ENCODE results near the gene ZNF563. TPM values are rescaled to one million over a fixed set of nuclear protein-coding genes. Genes with fewer than 3 reads are reported as not detected.

The ZNF563 gene
- total RNA-seq, 1 experiment from 2014 or later: 1.9 TPM

DNA sequence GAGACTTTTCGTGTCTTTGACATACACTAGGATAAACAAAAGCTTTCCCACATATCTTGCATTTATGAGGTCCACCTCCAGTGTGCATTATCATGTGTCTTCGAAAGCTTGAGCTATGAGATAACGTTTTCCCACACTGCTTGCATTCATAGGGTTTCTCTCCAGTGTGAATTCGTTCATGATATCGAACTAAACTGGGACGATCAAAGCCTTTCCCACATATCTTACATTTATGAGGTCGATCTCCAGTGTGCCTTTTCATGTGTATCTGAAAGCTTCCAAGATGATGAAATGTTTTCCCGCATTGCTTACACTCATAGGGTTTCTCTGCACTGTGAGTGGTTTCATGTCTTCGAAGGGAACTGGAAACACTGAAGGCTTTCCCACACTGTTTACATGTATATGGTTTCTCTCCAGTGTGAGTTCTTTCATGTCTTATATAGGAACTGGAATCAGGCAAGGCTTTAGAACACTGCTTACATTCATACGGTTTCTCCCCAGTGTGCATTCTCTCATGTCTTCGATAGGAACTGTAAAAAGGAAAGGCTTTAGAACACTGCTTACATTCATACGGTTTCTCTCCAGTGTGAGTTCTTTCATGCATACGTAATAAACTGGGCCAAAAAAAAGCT lies 14.5 kb downstream of the ZNF563 start:
- H3K14ac ChIP-seq (ENCODE audit: insufficient read depth, low read length): no peak overlapping the region
- no peak overlapping the region for H3K18ac ChIP-seq (ENCODE audit: insufficient read length, low read depth, low read length)
- TF ChIP-seq, protein P1, sequence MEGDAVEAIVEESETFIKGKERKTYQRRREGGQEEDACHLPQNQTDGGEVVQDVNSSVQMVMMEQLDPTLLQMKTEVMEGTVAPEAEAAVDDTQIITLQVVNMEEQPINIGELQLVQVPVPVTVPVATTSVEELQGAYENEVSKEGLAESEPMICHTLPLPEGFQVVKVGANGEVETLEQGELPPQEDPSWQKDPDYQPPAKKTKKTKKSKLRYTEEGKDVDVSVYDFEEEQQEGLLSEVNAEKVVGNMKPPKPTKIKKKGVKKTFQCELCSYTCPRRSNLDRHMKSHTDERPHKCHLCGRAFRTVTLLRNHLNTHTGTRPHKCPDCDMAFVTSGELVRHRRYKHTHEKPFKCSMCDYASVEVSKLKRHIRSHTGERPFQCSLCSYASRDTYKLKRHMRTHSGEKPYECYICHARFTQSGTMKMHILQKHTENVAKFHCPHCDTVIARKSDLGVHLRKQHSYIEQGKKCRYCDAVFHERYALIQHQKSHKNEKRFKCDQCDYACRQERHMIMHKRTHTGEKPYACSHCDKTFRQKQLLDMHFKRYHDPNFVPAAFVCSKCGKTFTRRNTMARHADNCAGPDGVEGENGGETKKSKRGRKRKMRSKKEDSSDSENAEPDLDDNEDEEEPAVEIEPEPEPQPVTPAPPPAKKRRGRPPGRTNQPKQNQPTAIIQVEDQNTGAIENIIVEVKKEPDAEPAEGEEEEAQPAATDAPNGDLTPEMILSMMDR (conservative IDR thresholded peaks at IDR 0.05): no peak

More for the DNA sequence above, 14.5 kb downstream of the ZNF563 start:
- H3K9ac ChIP-seq (ENCODE audit: extremely low read depth, insufficient read length, low read length): no peak overlapping the region
- H4K91ac ChIP-seq (ENCODE audit: insufficient read length, low read depth, low read length): no peak overlapping the region
- H3K27ac Mint-ChIP-seq: no peak overlapping the region
- no peak overlapping the region for H3K4me2 ChIP-seq (ENCODE audit: insufficient read depth, insufficient read length, low read length)
- no peaks in the 10 kb centered on the region for H3K79me2 ChIP-seq (ENCODE audit: insufficient read depth, low read length)
- no peaks in the 10 kb centered on the region for H3K23me2 ChIP-seq (ENCODE audit: insufficient read length, low read depth, low read length, poor library complexity, severe bottlenecking)
- H4K5ac ChIP-seq (ENCODE audit: insufficient read length, low read depth, low read length): no peak overlapping the region
- H2BK12ac ChIP-seq (ENCODE audit: insufficient read length, low read depth, low read length): no peak overlapping the region
- H3K4me1 ChIP-seq (ENCODE audit: insufficient read depth, low read length): no peaks in the 10 kb centered on the region
- H3K9me3 ChIP-seq (ENCODE audit: control insufficient read depth, low read depth, low read length): peaks cover 30% of the 10 kb centered on the region
- no peak overlapping the region for H2BK15ac ChIP-seq (ENCODE audit: low read depth, low read length)
- no peak overlapping the region for H4K8ac ChIP-seq (replicated peaks; ENCODE audit: insufficient read length, low read depth, low read length)
- no peak overlapping the region for H2AFZ ChIP-seq (ENCODE audit: low read length)
- H3K79me1 ChIP-seq (ENCODE audit: insufficient read depth, low read depth, low read length, poor library complexity, severe bottlenecking): no peaks in the 10 kb centered on the region
- H3K23ac ChIP-seq (ENCODE audit: insufficient read length, low read depth, low read length): no peak overlapping the region
- no peaks in the 10 kb centered on the region for H3K27me3 Mint-ChIP-seq (ENCODE audit: low read depth)
- H3K27me3 ChIP-seq (ENCODE audit: insufficient read depth, low read length): no peaks in the 10 kb centered on the region
- H3K9me3 Mint-ChIP-seq: peaks cover 75 to 76% of the 10 kb centered on the region in 2 experiments
- H2AK5ac ChIP-seq (ENCODE audit: insufficient read length, low read length): no peak overlapping the region
- H2BK20ac ChIP-seq (ENCODE audit: low read depth, low read length, poor library complexity, severe bottlenecking): no peak overlapping the region
- H3K36me3 Mint-ChIP-seq (ENCODE audit: insufficient read depth in 1 of 3, low read depth in 3 of 3): peaks cover 39 to 52% (median 46%) of the 10 kb centered on the region in 3 experiments
- no peak for DNase-seq
- no peaks in the 10 kb centered on the region for H3K4me1 Mint-ChIP-seq
- H4K20me1 ChIP-seq (ENCODE audit: control insufficient read depth, insufficient read depth, insufficient read length): no peaks in the 10 kb centered on the region
- no peak overlapping the region for H3K27ac ChIP-seq (ENCODE audit: insufficient read length, low read depth, low read length)
- H3K56ac ChIP-seq (ENCODE audit: insufficient read length, low read depth, low read length): no peak overlapping the region
- WGBS (ENCODE audit: extremely low coverage, insufficient read length, low lambda C conversion rate): no CpG with 5 or more reads among the region's 13 CpGs
- no peak overlapping the region for H3T11ph ChIP-seq (ENCODE audit: low read length)
- H2BK120ac ChIP-seq (ENCODE audit: low read depth, low read length, poor library complexity, severe bottlenecking): no peak overlapping the region
- H3K4ac ChIP-seq (ENCODE audit: low read depth, low read length): no peak overlapping the region
- H3K4me3 Mint-ChIP-seq: no peak overlapping the region
- H2BK5ac ChIP-seq (ENCODE audit: insufficient read length, low read length): no peak overlapping the region
